NCI-H774 (cell line): ENCODE data around the gene OR13J1.

Experiments used
- DNase-seq: peaks from one replicate; lab custom pipeline; 2025; lab: John Stamatoyannopoulos, UW

The OR13J1 gene

DNA sequence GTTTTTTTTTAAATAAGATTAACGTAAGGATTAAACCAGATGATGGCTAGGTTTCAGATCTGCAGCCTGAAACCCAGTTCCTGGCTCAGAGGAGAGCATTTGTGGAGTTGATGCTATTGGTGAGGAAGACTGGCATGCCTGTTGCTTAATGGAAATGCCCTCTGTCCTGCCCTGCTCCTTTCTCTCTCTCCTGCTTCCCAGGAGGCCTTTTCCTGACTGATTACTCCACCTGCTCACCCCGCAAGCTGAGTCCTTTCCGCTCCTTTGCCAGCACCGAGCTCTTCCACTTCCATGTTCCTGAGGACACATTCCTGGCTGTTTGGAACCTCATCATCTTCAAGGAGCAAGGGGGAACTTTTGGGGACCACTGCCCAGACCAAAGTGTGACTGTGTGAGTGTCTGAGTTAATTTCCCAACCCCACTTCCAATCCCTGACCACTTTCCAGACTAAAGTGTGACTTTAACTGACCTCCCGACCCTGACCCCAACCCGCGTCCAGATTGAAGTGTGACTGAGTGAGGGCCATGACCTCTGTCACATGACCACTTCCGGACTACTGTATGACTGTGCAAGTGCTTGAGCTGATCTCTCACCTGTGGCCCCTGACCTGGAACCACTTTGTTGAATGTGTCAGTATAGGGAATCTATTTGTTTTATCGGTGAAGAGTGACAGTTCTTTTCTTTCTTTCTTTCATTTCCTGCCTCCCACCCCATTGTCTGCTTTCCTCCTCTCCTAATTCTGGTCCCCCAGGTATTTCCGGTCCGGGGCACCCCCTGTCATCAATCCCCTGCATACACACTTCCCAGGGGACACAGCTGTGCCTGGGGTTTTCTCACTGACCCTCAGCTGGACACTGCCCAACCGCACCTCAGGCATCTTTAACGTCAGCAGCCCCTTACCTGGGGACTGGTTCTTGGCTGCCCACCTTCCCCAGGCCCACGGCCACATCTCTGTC, 35.7 kb downstream of the OR13J1 start:
- no peak for DNase-seq

DNA sequence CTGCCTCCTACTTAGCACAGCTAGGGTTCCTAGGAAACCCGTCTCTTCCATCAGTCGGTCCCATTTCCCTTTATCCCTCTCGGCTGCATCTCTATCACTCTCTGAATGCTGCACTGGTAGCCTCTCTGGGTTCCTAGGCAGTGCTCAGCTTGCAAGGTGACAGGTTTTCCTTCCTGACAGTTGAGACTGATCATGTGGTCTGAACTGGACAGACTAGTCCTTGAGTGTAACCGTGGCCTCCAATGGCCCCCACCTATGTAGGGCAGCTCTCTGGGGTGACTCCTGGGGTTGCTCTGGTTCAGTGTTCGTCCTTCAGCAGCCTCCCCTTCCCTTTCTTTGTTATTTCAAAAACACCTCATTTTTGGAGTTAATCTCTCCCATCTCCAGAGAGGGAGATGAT, 37.4 kb downstream of the OR13J1 start:
- DNase-seq = no peak

- DNase-seq = no peak
Observed at GRCh38 chr9:35831040-35831439, 39.2 kb downstream of the OR13J1 start.

- DNase-seq = no peak
Observed at GRCh38 chr9:35829764-35830096, 40.5 kb downstream of the OR13J1 start.

DNA sequence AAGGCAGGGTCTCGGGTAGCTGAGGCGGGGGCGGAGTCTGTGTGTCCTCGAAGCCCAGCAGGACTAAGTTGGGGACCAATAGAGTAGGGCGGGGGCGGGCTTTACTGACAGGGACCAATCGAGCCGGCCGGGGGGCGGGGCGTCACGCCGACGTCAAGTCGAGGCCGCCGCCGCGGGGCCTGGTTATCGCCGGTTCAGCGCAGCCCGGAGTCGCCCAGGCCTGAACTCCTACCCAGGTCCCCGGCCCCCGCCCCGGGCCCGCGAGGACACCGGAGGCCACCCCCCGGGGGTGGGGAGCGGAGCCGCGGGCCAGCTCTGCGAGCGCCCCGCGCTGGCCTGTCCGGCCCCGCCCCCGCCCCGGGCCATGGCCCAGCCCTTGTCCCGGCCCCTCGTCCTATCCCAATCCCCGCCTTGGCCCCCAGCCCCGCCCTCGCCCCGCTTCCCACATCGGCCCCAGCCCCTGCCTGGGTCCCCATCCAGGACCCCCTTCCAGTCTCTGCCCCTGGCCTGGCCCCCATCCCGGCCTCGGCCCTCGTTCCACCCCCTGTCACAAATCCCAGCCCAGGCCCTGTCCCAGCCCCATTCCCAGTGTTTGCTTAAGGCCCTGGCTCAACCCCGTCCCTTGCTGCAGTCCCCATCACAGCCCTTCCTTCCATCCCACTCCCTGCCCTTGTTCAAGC, 41.0 kb downstream of the OR13J1 start, which contains the start of gene TMEM8B:
Gene TMEM8B (plus strand): TSS at position 145 of the 680 bp plus-strand sequence. CDS start 220 bp downstream, at position 365.
- DNase-seq = peak; percentile 84

GRCh38 chr9:35828716-35829083, 41.5 kb downstream of the OR13J1 start, which contains the start of gene FAM221B:
Gene FAM221B (minus strand): TSS chr9:35828732. CDS start chr9:35826161, 2,571 bp downstream.
- DNase-seq = no peak

- DNase-seq = no peak
Observed at GRCh38 chr9:35827486-35827885, 42.7 kb downstream of the OR13J1 start.

- DNase-seq = peak; percentile 7
Observed at GRCh38 chr9:35826071-35826701, 44.0 kb downstream of the OR13J1 start.

DNA sequence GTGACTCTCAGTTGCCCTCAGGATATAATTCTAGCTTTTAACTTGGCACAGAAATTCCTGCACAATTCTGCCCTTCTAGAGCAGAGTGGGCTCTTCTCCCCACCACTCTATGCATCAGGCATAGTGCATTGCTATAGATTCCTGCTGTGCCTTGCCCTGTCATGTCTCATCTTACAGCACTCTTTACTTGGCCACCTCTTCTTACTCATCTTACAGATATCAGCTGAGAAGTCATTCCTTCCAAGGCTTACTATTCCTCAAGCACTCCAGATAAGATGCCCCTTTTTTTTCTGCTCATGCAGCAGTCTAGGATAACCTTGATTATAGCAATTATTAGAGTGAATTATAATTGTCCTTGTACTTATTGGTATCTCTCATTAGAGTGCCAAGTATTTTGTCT, 47.3 kb downstream of the OR13J1 start:
- DNase-seq = no peak

DNA sequence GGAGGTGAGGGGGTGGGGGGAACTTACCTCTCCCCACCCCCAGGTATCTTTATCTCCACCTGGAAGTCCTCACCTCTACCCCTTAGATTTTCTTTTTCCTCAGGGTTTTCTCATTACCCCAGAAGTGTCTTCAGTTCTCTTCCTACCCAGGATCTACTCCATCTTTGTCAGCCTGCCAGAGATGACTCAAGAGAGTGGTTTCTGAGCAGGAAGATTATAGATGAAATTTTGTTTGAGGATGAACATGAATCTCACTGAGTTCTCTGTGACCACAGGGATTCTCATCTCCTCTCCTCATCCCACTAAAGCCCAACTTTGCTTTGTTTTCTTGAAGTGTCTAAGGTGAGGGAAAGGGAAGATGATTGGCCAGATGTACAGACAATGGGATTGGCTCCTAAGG, 50.1 kb downstream of the OR13J1 start:
- DNase-seq = no peak
